Effector memory CD4-positive, alpha-beta T cell (primary cell): ENCODE measurements around the gene PYGO1.
"Not testable (repeated sequence)": the region's sequence is repeated elsewhere in the genome, so short reads cannot be mapped to it uniquely, and the experiment has no call there.

Experiments used
- DNase-seq, 3 donors: peaks; one replicate each; pipeline ENCODE4 v3.0.0-alpha.2; 2020
- H3K27ac ChIP-seq: 2 replicates; pipeline ENCODE4 v1.7.0; 2013; ENCODE audit warnings: mild to moderate bottlenecking, low read length, moderate library complexity; ENCODE audit not compliant: insufficient read depth, poor library complexity, severe bottlenecking
- H3K27me3 ChIP-seq: replicated peaks from 2 replicates; pipeline ENCODE4 v1.7.0; 2013; ENCODE audit warnings: mild to moderate bottlenecking, low read length; ENCODE audit not compliant: insufficient read depth, control insufficient read depth, poor library complexity, severe bottlenecking
- H3K36me3 ChIP-seq: 2 replicates; pipeline ENCODE4 v1.7.0; 2013; ENCODE audit warnings: mild to moderate bottlenecking, low read length, moderate library complexity; ENCODE audit not compliant: control insufficient read depth, insufficient read depth
- H3K4me1 ChIP-seq: 2 replicates; pipeline ENCODE4 v1.7.0; 2013; ENCODE audit warnings: low read length, mild to moderate bottlenecking; ENCODE audit not compliant: control insufficient read depth, insufficient read depth, poor library complexity, severe bottlenecking
- H3K4me3 ChIP-seq: 2 replicates; pipeline ENCODE4 v1.7.0; 2013; ENCODE audit warnings: low read length, low read depth, mild to moderate bottlenecking; ENCODE audit not compliant: insufficient read depth, poor library complexity, severe bottlenecking
- H3K9me3 ChIP-seq: 2 replicates; pipeline ENCODE4 v1.7.0; 2013; ENCODE audit warnings: mild to moderate bottlenecking, low read length, moderate library complexity; ENCODE audit not compliant: control insufficient read depth

PYGO1 gene

DNA sequence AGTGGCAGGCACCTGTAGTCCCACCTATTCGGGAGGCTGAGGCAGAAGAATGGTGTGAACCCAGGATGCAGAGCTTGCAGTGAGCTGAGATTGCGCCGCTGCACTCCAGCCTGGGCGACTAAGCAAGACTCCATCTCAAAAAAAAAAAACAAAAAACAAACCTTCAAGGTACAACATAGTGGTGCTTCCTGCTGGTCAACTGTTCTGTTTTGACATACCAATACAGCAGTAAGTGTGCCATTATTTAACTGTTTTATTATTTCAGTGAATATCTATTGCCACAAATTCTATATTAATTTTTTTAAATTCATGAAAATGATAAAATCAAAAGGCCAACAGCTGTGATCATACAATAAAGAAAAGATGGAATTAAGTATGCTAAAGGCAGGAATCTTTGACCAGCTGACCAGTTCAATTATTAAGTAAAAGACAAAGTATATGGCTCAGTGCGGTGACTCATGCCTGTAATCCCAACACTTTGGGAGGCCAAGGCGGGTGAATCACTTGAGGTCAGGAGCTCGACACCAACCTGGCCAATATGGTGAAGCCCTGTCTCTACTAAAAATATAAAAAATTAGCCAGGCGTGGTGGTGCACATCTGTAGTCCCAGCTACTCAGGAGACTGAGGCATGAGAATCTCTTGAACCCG is 99.1 kb downstream of the PYGO1 start:
- not testable (repeated sequence) for H3K27me3 ChIP-seq, H3K9me3 ChIP-seq, H3K4me1 ChIP-seq, H3K27ac ChIP-seq, H3K36me3 ChIP-seq, DNase-seq, H3K4me3 ChIP-seq
